SK-N-MC (cell line): ENCODE results near the gene TBC1D22A.

Source experiments
- DNase-seq: peaks from one replicate; pipeline ENCODE4 v3.0.0-alpha.2; 2011; ENCODE audit warnings: low read depth, low spot score
- H3K27ac ChIP-seq: fragments of 200-600 bp; sonication (generic); 2 replicates; pipeline ENCODE4 v1.5.1; 2016; ENCODE audit warnings: mixed run types
- H3K36me3 ChIP-seq: fragments of 200-600 bp; sonication (generic); 2 replicates; pipeline ENCODE4 v1.6.1; 2017; ENCODE audit warnings: antibody characterized with exemption, low read length, mixed read lengths; ENCODE audit not compliant: insufficient read depth
- H3K4me3 ChIP-seq: fragments of 200-600 bp; sonication (generic); 2 replicates; pipeline ENCODE4 v1.5.1; 2016
- H3K9ac ChIP-seq: fragments of 200-600 bp; sonication (generic); 2 replicates; pipeline ENCODE4 v1.8.0; 2017; ENCODE audit warnings: mixed run types, mixed read lengths; ENCODE audit not compliant: insufficient read length
- H3K9me3 ChIP-seq: fragments of 200-600 bp; sonication (generic); 2 replicates; pipeline ENCODE4 v1.6.1; 2017; ENCODE audit warnings: low read depth, mild to moderate bottlenecking, antibody characterized with exemption, low read length, moderate library complexity, mixed read lengths
- EZH2 ChIP-seq: fragments of 200-600 bp; sonication (generic); IDR thresholded peaks from one replicate; pipeline ENCODE4 v1.6.1; 2017; ENCODE audit warnings: antibody characterized with exemption
- FOXP2 ChIP-seq: optimal IDR thresholded peaks from 2 replicates; pipeline ENCODE3; 2011; ENCODE audit warnings: mild to moderate bottlenecking, moderate library complexity; ENCODE audit not compliant: insufficient read depth; ENCODE audit errors: extremely low read length, control extremely low read depth
- POLR2AphosphoS5 ChIP-seq: IDR thresholded peaks from 2 replicates; pipeline ENCODE4 v1.6.1; 2012; ENCODE audit warnings: mild to moderate bottlenecking, low read depth, low read length, borderline replicate concordance

The TBC1D22A gene

DNA sequence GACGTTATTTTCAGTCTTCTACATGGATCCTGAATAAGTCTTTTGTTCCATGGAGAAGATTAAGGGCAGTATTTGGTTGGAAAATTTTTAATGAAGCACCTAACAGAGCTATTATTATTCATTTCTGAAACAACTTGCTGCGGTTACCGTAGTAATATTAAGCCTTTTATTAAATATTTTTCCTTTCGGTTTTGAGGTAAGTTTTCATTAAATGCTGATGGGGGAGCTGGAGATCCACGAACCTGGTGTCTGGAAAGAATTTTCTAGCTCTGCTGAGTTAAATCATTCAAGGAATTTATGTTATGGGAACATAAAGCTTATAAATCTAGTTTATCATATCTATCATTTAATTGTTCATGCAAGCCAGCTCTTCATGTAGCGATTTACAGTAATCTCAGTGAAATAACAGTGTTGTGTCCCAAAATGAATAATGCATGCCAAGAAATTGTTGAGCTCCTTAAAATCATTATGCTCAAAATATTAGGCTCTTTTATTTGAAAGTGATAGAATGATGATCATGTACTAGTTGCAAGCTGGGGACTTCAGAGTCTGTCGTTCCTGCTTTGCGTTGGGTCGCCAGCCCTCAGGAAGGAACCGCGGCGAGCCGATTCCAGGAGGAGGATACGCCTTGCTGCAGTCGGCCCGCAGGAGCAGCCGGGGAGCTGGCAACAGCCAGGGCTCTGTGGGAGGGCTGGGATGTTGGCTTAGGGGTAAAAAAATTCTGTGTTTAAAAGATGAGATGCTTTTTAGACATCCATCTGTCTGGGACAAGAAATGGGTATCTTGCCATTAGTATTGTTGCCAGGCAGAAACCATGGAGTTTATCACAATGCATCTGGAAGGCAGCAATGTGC is 83.1 kb downstream of the TBC1D22A start:
- H3K27ac ChIP-seq, result peak overlapping the region; percentile 28; the same call in 1 of the 2 replicates
- no peak for TF ChIP-seq FOXP2
- TF ChIP-seq EZH2, result no peak
- TF ChIP-seq POLR2AphosphoS5, result no peak
- no peak overlapping the region for H3K9ac ChIP-seq
- peak overlapping the region; percentile 61 for H3K4me3 ChIP-seq
- no peaks in the 10 kb centered on the region; the same call in 1 of the 2 replicates for H3K36me3 ChIP-seq
- H3K9me3 ChIP-seq, result no peaks in the 10 kb centered on the region
- no peak for DNase-seq

GRCh38 chr22:46846150-46846831 is 83.8 kb downstream of the TBC1D22A start:
- no peak overlapping the region for H3K9ac ChIP-seq
- TF ChIP-seq POLR2AphosphoS5 (no peak), FOXP2 (no peak), EZH2 (no peak)
- DNase-seq, result no peak
- H3K4me3 ChIP-seq, result peak overlapping the region; percentile 61
- 0 out of 2 replicates have a peak overlapping the region, but pooled peaks have one; percentile 28 for H3K27ac ChIP-seq
- H3K9me3 ChIP-seq, result no peaks in the 10 kb centered on the region
- H3K36me3 ChIP-seq, result no peaks in the 10 kb centered on the region; the same call in 1 of the 2 replicates

GRCh38 chr22:46846832-46847355 is 84.4 kb downstream of the TBC1D22A start:
- H3K36me3 ChIP-seq, result no peaks in the 10 kb centered on the region; the same call in 1 of the 2 replicates
- no peak overlapping the region for H3K4me3 ChIP-seq
- no peak for DNase-seq
- H3K9me3 ChIP-seq, result no peaks in the 10 kb centered on the region
- no peak overlapping the region for H3K27ac ChIP-seq
- TF ChIP-seq EZH2, result no peak
- no peak for TF ChIP-seq FOXP2
- TF ChIP-seq POLR2AphosphoS5, result no peak
- H3K9ac ChIP-seq, result no peak overlapping the region

- TF ChIP-seq EZH2, result no peak
- no peak for TF ChIP-seq POLR2AphosphoS5
- no peak for TF ChIP-seq FOXP2
- no peaks in the 10 kb centered on the region; the same call in 1 of the 2 replicates for H3K36me3 ChIP-seq
- DNase-seq, result no peak
- H3K9ac ChIP-seq, result no peak overlapping the region
- no peak overlapping the region for H3K27ac ChIP-seq
- no peak overlapping the region for H3K4me3 ChIP-seq
- H3K9me3 ChIP-seq, result no peaks in the 10 kb centered on the region
These were observed 85.7 kb downstream of the TBC1D22A start for GRCh38 chr22:46848197-46848596.

DNA sequence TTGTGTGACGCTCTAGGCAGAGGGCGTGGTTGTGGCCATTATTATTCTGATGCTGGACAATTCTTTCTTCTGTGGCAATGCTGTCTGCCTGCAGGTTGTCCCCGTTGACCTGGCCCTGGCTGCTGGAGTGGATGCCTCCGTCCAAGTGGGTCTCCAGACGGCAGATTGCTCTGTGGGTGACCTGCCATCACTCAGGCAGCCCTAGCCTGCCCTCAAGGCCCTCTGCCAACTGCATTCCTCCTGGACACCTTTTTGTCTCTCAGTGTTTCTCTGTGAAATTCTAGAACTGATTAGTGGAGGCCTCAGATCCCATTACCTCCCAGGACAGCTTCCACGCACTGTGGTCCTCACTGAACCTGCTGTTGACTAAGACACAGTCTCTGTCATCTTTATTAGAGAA is 86.7 kb downstream of the TBC1D22A start:
- H3K27ac ChIP-seq, result no peak overlapping the region
- no peak overlapping the region for H3K4me3 ChIP-seq
- no peaks in the 10 kb centered on the region; the same call in 1 of the 2 replicates for H3K36me3 ChIP-seq
- no peak for DNase-seq
- no peaks in the 10 kb centered on the region for H3K9me3 ChIP-seq
- TF ChIP-seq POLR2AphosphoS5 (no peak), FOXP2 (no peak), EZH2 (no peak)
- no peak overlapping the region for H3K9ac ChIP-seq

DNA sequence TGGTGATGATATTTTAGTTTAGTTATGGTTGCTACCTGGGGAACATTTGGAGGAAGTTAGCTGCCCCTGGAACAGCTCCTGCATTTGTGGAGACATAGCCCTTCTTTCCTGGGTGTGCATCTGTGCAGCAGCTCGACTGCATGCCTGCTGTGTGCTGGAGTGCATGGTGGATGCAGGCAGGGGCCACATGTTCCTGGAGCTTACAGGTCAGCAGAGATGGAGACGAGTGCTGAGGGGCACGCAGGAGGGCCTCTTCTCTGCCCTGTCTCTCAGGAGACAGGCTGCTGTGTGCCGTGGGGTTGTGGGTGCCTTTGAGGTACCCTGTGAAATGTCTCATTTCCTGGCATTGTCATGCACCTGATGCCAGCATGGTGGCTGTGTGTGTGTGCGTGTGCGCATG is 87.5 kb downstream of the TBC1D22A start:
- H3K9ac ChIP-seq, result no peak overlapping the region
- no peak for DNase-seq
- no peaks in the 10 kb centered on the region for H3K9me3 ChIP-seq
- TF ChIP-seq EZH2 (no peak), FOXP2 (no peak), POLR2AphosphoS5 (no peak)
- H3K27ac ChIP-seq, result no peak overlapping the region
- H3K4me3 ChIP-seq, result no peak overlapping the region
- H3K36me3 ChIP-seq, result no peaks in the 10 kb centered on the region; the same call in 1 of the 2 replicates

- no peak for TF ChIP-seq FOXP2
- TF ChIP-seq EZH2, result no peak
- TF ChIP-seq POLR2AphosphoS5, result no peak
- no peak for DNase-seq
- no peaks in the 10 kb centered on the region for H3K9me3 ChIP-seq
- no peak overlapping the region for H3K4me3 ChIP-seq
- H3K36me3 ChIP-seq, result no peaks in the 10 kb centered on the region; the same call in 1 of the 2 replicates
- no peak overlapping the region for H3K9ac ChIP-seq
- no peak overlapping the region for H3K27ac ChIP-seq
These were observed 88.9 kb downstream of the TBC1D22A start for GRCh38 chr22:46851311-46851710.

- Histone ChIP-seq H3K4me3 (no peak overlapping the region), H3K9me3 (no peaks in the 10 kb centered on the region), H3K9ac (no peak overlapping the region), H3K27ac (no peak overlapping the region), H3K36me3 (no peaks in the 10 kb centered on the region; the same call in 1 of the 2 replicates)
- TF ChIP-seq EZH2 (no peak), FOXP2 (no peak), POLR2AphosphoS5 (no peak)
- no peak for DNase-seq
These were observed 89.5 kb downstream of the TBC1D22A start for GRCh38 chr22:46851941-46852340.
